Astrocyte (in vitro differentiated cells and primary cell): Measurements from ENCODE around the gene CSRP2. TPM values are rescaled to one million over a fixed set of nuclear protein-coding genes. Genes with fewer than 3 reads are reported as not detected.

Experiments
- DNase-seq: peaks from one replicate; pipeline ENCODE4 v3.0.0-alpha.2; 2010; ENCODE audit warnings: low read depth
- FAIRE-seq: peaks from 2 replicates; lab custom pipeline; 2011; peaks lifted over from hg19 to GRCh38; lab: Jason Lieb, UNC
- H2AFZ ChIP-seq: 2 replicates; pipeline ENCODE4 v1.6.0; 2012; ENCODE audit warnings: low read depth, low read length, inconsistent platforms
- H3K27ac ChIP-seq: 2 replicates; pipeline ENCODE4 v1.5.1; 2011; ENCODE audit warnings: low read depth, low read length, inconsistent platforms
- H3K27me3 ChIP-seq: 2 replicates; pipeline ENCODE4 v1.6.0; 2011; ENCODE audit warnings: low read length, inconsistent platforms; ENCODE audit not compliant: insufficient read depth
- H3K36me3 ChIP-seq: 2 replicates; pipeline ENCODE4 v1.5.1; 2011; ENCODE audit warnings: low read length, inconsistent platforms; ENCODE audit not compliant: insufficient read depth
- H3K4me1 ChIP-seq: 2 replicates; pipeline ENCODE4 v1.5.1; 2011; ENCODE audit warnings: low read length, inconsistent platforms; ENCODE audit not compliant: insufficient read depth
- H3K4me2 ChIP-seq: 2 replicates; pipeline ENCODE4 v1.6.0; 2012; ENCODE audit warnings: low read length, inconsistent platforms
- H3K4me3 ChIP-seq: 2 replicates; pipeline ENCODE4 v1.5.1; 2011; ENCODE audit warnings: low read depth, mild to moderate bottlenecking, low read length, inconsistent platforms; ENCODE audit not compliant: insufficient read depth
- H3K79me2 ChIP-seq: 2 replicates; pipeline ENCODE4 v1.6.0; 2012; ENCODE audit warnings: mild to moderate bottlenecking, low read length, inconsistent platforms; ENCODE audit not compliant: insufficient read depth
- H3K9ac ChIP-seq: 2 replicates; pipeline ENCODE4 v1.6.0; 2012; ENCODE audit warnings: mild to moderate bottlenecking, low read length, inconsistent platforms
- H3K9me3 ChIP-seq: 2 replicates; pipeline ENCODE4 v1.5.1; 2012; ENCODE audit warnings: low read depth, mild to moderate bottlenecking, low read length, inconsistent platforms; ENCODE audit not compliant: insufficient read depth
- H4K20me1 ChIP-seq: 2 replicates; pipeline ENCODE4 v1.6.0; 2012; ENCODE audit warnings: low read length, inconsistent platforms; ENCODE audit not compliant: insufficient read depth
- H3K27ac Mint-ChIP-seq: one replicate; pipeline ENCODE4 v1.8.0; 2021; ENCODE audit warnings: mild to moderate bottlenecking, mixed read lengths; ENCODE audit not compliant: unreplicated experiment
- H3K27me3 Mint-ChIP-seq: one replicate; pipeline ENCODE4 v1.8.0; 2021; ENCODE audit warnings: low read depth, mixed read lengths; ENCODE audit not compliant: unreplicated experiment
- H3K36me3 Mint-ChIP-seq: one replicate; pipeline ENCODE4 v1.8.0; 2021; ENCODE audit warnings: low read depth, mixed read lengths; ENCODE audit not compliant: unreplicated experiment
- H3K4me1 Mint-ChIP-seq: one replicate; pipeline ENCODE4 v1.8.0; 2021; ENCODE audit warnings: low read depth, mixed read lengths; ENCODE audit not compliant: unreplicated experiment
- H3K4me3 Mint-ChIP-seq: one replicate; pipeline ENCODE4 v1.8.0; 2021; ENCODE audit warnings: mild to moderate bottlenecking, moderate library complexity, mixed read lengths; ENCODE audit not compliant: unreplicated experiment
- H3K9me3 Mint-ChIP-seq: one replicate; pipeline ENCODE4 v1.8.0; 2021; ENCODE audit warnings: mild to moderate bottlenecking, mixed read lengths; ENCODE audit not compliant: unreplicated experiment
- CTCF ChIP-seq: IDR thresholded peaks from 2 replicates; pipeline ENCODE4 v1.5.1; 2011; ENCODE audit warnings: low read depth, mild to moderate bottlenecking, inconsistent platforms, low read length, moderate library complexity; ENCODE audit not compliant: insufficient read depth
- EZH2 ChIP-seq: IDR thresholded peaks from 2 replicates; pipeline ENCODE4 v1.6.1; 2012; ENCODE audit warnings: mild to moderate bottlenecking, low read length, inconsistent platforms; ENCODE audit not compliant: insufficient read depth
- total RNA-seq: library from RNA; stranded (reverse); gene quantifications from 2 replicates; pipeline ENCODE4 v1.2.1, GENCODE V29; 2021

Gene CSRP2
- total RNA-seq, 1 donor from 2014 or later = 265 TPM

- Histone ChIP-seq H3K4me2 (no peak overlapping the region), H3K27me3 (no peaks in the 10 kb centered on the region), H2AFZ (no peak overlapping the region), H3K79me2 (no peaks in the 10 kb centered on the region), H3K9ac (no peak overlapping the region), H3K9me3 (no peaks in the 10 kb centered on the region), H3K36me3 (peaks cover 17% of the 10 kb centered on the region), H3K27ac (no peak overlapping the region), H4K20me1 (no peaks in the 10 kb centered on the region), H3K4me3 (no peak overlapping the region), H3K4me1 (no peaks in the 10 kb centered on the region)
- H3K27ac Mint-ChIP-seq = no peak overlapping the region
- no peaks in the 10 kb centered on the region for H3K27me3 Mint-ChIP-seq
- no peak overlapping the region for H3K4me3 Mint-ChIP-seq
- DNase-seq = no peak
- no peaks in the 10 kb centered on the region for H3K9me3 Mint-ChIP-seq
- TF ChIP-seq EZH2 (no peak), CTCF (no peak)
- peaks cover 3% of the 10 kb centered on the region for H3K36me3 Mint-ChIP-seq
- no peak for FAIRE-seq
- H3K4me1 Mint-ChIP-seq = no peaks in the 10 kb centered on the region
Observed at GRCh38 chr12:76836633-76837032, 42.2 kb downstream of the CSRP2 start.

DNA sequence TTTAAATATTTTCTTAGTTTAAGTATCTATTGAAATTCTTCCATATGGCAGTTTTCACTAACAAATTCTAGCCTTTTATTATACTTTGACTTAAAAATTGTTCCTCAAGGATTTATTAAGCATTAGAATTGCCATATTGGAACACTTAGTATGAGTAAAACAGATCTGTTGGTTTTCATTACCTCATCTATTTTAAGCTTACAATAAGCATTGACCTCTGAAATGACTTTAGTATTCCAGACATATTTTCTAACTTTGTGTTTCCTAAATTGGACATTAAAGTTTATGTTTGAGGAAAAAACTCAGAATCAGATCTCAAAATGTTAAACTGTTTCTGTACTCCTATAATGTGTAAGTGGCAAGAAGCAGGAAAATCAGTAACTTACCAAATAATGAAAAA lies 48.4 kb downstream of the CSRP2 start:
- no peak overlapping the region for H3K9ac ChIP-seq
- H3K27me3 Mint-ChIP-seq = no peaks in the 10 kb centered on the region
- peaks cover 11% of the 10 kb centered on the region for H3K4me1 Mint-ChIP-seq
- peaks cover 2% of the 10 kb centered on the region for H3K79me2 ChIP-seq
- H2AFZ ChIP-seq = no peak overlapping the region
- peaks cover 10% of the 10 kb centered on the region for H3K36me3 Mint-ChIP-seq
- no peak overlapping the region for H3K27ac Mint-ChIP-seq
- peaks cover 15% of the 10 kb centered on the region for H3K36me3 ChIP-seq
- DNase-seq = no peak
- no peaks in the 10 kb centered on the region for H3K4me1 ChIP-seq
- H3K4me3 Mint-ChIP-seq = no peak overlapping the region
- H3K9me3 ChIP-seq = no peaks in the 10 kb centered on the region
- H3K4me3 ChIP-seq = no peak overlapping the region
- H3K9me3 Mint-ChIP-seq = no peaks in the 10 kb centered on the region
- H3K27ac ChIP-seq = no peak overlapping the region
- FAIRE-seq = peak; percentile 67
- TF ChIP-seq CTCF (no peak), EZH2 (no peak)
- no peaks in the 10 kb centered on the region for H3K27me3 ChIP-seq
- H3K4me2 ChIP-seq = no peak overlapping the region
- no peaks in the 10 kb centered on the region for H4K20me1 ChIP-seq

- Histone ChIP-seq H3K4me1 (no peaks in the 10 kb centered on the region), H3K4me2 (no peak overlapping the region), H3K4me3 (no peak overlapping the region), H3K36me3 (peaks cover 9% of the 10 kb centered on the region), H2AFZ (no peak overlapping the region), H3K27ac (no peak overlapping the region), H3K9ac (no peak overlapping the region), H3K27me3 (no peaks in the 10 kb centered on the region), H4K20me1 (no peaks in the 10 kb centered on the region), H3K79me2 (peaks cover 4% of the 10 kb centered on the region), H3K9me3 (no peaks in the 10 kb centered on the region)
- no peaks in the 10 kb centered on the region for H3K36me3 Mint-ChIP-seq
- no peaks in the 10 kb centered on the region for H3K9me3 Mint-ChIP-seq
- peak overlapping the region; percentile 53 for H3K27ac Mint-ChIP-seq
- TF ChIP-seq EZH2 (no peak), CTCF (peak; percentile 72)
- H3K4me3 Mint-ChIP-seq = no peak overlapping the region
- peak; percentile 73 for FAIRE-seq
- H3K27me3 Mint-ChIP-seq = no peaks in the 10 kb centered on the region
- DNase-seq = peak; percentile 22
- peaks cover 16% of the 10 kb centered on the region for H3K4me1 Mint-ChIP-seq
Observed at GRCh38 chr12:76820888-76821482, 57.8 kb downstream of the CSRP2 start.
